ENCODE data around the gene KLC3.

DNA sequence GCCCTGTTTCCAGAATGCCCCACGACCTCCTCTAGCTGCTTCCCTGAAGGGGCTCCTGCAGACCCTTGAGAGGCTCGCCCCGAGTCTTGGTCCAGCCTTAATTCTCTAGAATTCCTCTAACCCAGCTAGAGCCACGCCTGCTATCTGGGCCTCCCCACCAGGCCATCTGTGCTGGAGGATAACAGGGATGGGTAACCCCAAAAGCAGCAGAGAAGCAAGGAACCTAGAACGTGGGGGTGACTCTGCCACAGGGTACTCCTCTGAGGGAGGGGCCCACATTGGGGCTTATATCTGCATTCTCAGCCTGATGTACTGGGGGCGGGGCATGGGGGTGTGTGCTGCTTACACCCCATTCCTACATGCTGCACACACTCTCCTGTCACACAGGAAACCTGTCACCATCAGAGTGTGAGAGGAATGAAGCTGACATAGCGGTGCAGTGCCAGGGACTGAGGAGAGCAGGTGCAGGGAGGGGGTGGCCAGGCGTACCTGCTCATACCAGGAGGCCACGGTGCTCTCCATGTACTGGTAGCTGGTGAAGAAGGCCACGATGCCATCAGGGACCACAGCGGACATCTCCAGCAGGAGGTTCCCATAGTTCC lies 13.8 kb downstream of the KLC3 start:
- TF ChIP-seq, protein P1, sequence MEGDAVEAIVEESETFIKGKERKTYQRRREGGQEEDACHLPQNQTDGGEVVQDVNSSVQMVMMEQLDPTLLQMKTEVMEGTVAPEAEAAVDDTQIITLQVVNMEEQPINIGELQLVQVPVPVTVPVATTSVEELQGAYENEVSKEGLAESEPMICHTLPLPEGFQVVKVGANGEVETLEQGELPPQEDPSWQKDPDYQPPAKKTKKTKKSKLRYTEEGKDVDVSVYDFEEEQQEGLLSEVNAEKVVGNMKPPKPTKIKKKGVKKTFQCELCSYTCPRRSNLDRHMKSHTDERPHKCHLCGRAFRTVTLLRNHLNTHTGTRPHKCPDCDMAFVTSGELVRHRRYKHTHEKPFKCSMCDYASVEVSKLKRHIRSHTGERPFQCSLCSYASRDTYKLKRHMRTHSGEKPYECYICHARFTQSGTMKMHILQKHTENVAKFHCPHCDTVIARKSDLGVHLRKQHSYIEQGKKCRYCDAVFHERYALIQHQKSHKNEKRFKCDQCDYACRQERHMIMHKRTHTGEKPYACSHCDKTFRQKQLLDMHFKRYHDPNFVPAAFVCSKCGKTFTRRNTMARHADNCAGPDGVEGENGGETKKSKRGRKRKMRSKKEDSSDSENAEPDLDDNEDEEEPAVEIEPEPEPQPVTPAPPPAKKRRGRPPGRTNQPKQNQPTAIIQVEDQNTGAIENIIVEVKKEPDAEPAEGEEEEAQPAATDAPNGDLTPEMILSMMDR (IDR thresholded peaks at IDR 0.05) = no peak
- TF ChIP-seq, protein P2, sequence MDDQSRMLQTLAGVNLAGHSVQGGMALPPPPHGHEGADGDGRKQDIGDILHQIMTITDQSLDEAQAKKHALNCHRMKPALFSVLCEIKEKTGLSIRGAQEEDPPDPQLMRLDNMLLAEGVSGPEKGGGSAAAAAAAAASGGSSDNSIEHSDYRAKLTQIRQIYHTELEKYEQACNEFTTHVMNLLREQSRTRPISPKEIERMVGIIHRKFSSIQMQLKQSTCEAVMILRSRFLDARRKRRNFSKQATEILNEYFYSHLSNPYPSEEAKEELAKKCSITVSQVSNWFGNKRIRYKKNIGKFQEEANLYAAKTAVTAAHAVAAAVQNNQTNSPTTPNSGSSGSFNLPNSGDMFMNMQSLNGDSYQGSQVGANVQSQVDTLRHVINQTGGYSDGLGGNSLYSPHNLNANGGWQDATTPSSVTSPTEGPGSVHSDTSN (IDR thresholded peaks at IDR 0.05) = no peak
- TF ChIP-seq RFX5 (IDR thresholded peaks at IDR 0.05; ENCODE audit: low read length) (no peak), NFIC (IDR thresholded peaks at IDR 0.05; ENCODE audit: borderline replicate concordance) (no peak), NRF1 (IDR thresholded peaks at IDR 0.05; ENCODE audit: low read depth, low read length) (no peak), FOXJ3 (CRISPR knock-in tag; IDR thresholded peaks at IDR 0.05) (no peak), EP300 (IDR thresholded peaks at IDR 0.05; ENCODE audit: borderline replicate concordance in 1 of 2, low read depth in 1 of 2, low read length in 1 of 2) (no peak), POLR2AphosphoS5 (IDR thresholded peaks at IDR 0.05; ENCODE audit: low read depth, low read length) (no peak)

Measured in SK-N-SH (cell line).